WI38 (cell line): Measurements from ENCODE around the gene MSI2.

Source experiments
- H3K4me3 ChIP-seq: 2 replicates; pipeline ENCODE4 v1.5.1; 2011; ENCODE audit warnings: low read depth, mild to moderate bottlenecking, control low read depth, low read length
- CTCF ChIP-seq: IDR thresholded peaks from 2 replicates; pipeline ENCODE4 v1.5.1; 2012; ENCODE audit warnings: low read depth, mild to moderate bottlenecking, control low read depth, low read length

The MSI2 gene

GRCh38 chr17:57323391-57323790 lies 67.1 kb downstream of the MSI2 start:
- TF ChIP-seq CTCF: no peak
- H3K4me3 ChIP-seq: no peak overlapping the region

DNA sequence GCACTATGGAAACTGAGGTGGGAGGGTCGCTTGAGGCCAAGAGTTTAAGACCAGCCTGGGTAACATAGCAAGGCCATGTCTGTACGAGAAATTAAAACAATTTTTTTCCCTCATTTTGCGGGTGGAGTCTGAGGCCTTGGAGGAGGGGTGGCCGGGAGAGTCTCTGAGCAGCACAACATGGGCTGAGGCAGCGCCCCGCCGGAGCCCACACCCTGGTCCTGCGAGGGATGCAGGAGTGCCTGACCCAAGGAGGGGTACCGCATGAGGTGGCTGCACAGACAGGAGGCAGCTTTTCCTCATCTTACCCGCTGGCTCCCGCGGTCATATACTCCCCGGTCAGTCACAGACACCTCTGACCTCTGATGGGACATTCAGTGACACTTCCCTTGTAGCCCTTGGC lies 67.7 kb downstream of the MSI2 start:
- no peak for TF ChIP-seq CTCF
- H3K4me3 ChIP-seq: no peak overlapping the region

GRCh38 chr17:57324631-57325030 lies 68.3 kb downstream of the MSI2 start:
- TF ChIP-seq CTCF: no peak
- no peak overlapping the region for H3K4me3 ChIP-seq

DNA sequence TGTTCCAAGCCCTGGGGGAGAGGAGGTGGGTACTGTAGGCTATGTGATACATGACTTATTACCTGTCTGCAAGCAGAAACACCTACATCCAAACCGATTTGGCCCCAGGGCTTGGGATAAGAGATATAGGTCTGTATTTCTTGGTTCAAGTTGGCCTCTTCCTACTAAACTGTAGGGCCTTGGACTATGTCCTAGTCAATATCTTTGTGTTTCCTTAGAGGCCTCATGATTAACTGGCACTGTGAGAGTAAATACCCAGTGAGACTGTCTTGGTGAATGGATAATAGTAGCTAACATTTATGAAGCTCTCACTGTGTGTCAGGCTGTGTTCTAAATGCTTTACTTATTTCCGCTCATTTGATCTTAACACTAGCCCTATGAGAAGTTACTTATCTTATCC lies 70.0 kb downstream of the MSI2 start:
- no peak overlapping the region for H3K4me3 ChIP-seq
- TF ChIP-seq CTCF: no peak

- no peak for TF ChIP-seq CTCF
- no peak overlapping the region for H3K4me3 ChIP-seq
Measured at GRCh38 chr17:57326764-57327163, 70.4 kb downstream of the MSI2 start.

- TF ChIP-seq CTCF: no peak
- H3K4me3 ChIP-seq: no peak overlapping the region
Measured at GRCh38 chr17:57327176-57327970, 71.0 kb downstream of the MSI2 start.

DNA sequence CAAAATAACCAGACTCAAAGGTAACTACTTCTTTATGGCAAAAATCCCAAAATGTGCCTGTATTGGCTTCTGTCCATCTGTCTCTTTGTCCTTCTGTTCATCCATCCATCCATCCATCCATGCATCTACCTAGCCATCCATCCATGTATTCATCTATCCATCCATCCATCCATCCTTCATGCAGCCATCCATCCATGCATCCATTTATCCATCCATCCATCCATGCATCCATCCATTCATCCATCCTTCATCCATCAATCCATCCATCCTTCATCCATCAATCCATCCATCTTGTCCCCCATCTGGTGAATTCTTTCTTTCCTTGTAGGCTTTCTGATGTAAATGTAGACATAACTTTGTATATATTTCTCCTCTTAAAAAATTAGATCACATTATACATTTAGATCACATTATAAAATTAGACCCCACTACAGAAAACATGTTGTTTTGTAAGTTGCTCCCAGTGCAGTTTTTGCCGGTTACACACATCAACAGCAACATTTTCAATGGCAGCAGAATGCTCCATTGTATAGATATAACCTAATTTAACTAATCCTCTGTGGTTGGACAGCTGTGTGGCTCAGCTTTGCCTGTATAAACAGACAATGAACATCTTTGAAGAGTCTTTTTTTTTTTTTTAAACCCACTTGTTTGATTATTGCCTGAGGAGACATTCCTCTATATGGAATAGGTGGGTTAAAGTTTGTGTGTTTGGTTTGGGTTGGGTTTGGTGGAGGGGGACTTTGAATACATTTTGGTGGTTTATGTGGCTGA lies 72.0 kb downstream of the MSI2 start:
- no peak overlapping the region for H3K4me3 ChIP-seq
- no peak for TF ChIP-seq CTCF
